ENCODE data around the gene AP3B1.

AP3B1 gene

DNA sequence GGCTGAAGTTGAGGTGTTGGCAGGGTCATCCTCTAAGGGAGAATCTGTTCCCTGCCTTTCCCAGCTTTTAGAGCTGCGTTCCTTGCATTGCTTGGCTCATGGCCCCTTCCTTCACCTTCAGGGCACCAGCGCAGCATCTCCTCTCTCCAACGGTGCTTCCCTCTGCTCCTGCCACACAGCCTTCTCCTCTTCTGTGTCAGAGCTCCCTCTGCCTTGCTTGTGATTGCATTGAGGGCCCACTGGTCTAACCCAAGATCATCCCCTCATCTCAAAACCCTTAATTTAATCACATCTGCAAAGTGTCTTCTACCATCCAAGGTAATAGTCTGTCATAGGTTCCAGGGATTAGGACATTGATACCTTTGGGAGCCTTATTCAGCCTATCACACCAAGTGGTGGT, 312.7 kb downstream of the AP3B1 start:
- no peak for DNase-seq (ENCODE audit: low read depth in 2 of 2, low spot score in 1 of 2)

DNA sequence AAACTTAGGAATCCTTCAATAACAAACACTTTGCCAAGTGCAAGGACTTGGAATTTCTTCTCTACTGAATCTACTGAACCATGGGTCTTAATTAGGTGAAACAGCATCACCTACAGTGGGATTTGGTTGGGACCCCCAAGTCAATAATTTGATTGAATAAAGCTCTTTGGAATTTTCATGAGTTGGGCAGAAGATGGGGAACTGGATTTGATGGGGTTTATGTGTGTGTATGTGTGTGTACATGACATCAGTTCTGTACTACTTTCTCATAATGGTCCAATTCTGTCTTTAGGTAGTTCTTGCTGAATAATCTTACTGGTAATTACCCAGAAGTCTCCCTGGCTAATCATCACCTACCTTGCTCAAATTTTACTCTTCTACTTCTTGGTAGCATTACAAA, 319.9 kb downstream of the AP3B1 start:
- no peak for DNase-seq (ENCODE audit: low read depth in 2 of 2, low spot score in 1 of 2)

DNA sequence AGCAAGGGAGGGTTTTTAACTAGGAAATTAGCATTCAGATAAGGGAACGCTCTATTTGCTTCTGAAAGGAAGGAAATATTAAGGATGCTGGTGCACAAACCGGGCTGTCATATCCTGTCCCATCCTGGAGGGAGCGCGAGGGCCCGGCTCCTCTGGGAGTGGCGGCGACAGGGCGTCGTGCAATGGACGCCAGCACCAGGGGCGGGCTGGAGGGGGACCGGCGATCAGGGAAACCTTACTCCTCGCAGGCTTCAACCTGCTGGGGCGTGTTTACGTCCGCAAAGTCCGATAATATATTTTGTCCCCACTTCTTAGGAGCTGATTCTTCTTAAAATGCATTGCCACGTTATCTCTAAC, 321.3 kb downstream of the AP3B1 start:
- DNase-seq (ENCODE audit: low read depth in 2 of 2, low spot score in 1 of 2) = no peak

DNA sequence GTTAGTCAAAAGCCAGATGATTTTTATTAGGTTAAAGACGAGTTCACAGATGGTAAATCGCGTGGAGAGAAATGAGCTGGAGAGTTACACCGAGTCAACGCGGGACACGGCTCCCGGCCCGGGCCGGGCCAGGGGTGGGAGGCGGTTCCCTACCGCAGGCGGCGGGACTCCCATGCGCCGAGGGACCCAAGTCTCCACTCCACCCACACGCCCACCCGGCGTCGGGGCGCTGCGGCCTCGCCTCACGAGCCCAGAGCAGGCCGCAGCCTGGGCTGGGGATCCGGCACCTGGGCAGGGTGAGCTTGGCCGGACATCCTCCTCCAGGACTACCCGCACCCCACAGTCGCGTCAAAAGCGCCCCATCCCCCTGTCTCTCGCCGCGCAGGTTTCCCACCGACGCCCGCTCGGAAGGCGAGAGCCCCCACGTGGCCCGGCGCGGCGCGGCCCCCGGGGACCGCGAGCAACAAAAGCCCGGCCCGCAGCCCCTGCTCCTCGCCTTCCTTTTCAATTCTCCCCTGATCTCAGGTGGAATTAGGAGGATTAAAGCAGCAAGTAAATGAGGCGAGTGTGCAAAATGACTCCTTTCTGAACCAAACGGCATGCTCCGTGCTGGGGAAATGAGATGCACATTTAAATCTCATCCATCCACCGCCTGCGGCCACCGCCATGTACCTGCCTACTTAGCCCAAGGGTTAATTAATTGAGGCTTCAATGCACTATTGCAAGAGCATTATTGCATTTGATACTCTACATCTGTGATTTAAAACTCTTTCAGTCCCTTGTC, 321.8 kb downstream of the AP3B1 start:
- DNase-seq (ENCODE audit: low read depth in 2 of 2, low spot score in 1 of 2) = no peak

DNA sequence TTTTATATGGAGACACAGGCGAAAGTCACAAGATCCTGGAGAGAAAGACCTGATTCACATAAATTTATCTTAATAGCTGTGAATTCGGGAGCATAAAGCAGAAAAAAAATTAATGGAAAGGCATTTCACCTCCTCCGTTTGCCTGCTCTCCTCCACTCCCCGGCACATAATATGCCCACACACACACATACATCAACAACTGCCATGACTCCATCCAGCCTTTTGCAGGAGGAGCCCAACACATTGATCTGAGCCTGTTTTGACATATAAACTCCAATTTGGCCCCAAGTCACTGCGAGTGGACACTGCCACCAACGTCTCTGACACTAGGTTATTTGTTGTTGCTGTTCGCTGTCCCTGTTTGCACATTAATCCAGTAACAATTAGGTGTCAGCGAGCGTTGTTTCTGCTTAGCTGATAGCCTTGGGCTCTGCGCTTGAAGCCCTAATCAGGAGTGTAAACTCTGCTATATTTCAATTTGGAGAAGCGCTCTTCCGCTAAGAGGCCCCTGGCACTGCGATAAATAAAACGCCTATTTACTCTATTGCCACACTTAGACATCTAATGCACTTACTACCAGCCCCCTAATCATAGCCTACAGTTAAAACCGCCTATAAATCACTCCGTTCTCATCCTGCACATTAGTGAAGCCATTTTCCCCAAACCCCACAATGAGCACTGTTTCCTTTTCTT, 322.6 kb downstream of the AP3B1 start:
- no peak for DNase-seq (ENCODE audit: low read depth in 2 of 2, low spot score in 1 of 2)

DNA sequence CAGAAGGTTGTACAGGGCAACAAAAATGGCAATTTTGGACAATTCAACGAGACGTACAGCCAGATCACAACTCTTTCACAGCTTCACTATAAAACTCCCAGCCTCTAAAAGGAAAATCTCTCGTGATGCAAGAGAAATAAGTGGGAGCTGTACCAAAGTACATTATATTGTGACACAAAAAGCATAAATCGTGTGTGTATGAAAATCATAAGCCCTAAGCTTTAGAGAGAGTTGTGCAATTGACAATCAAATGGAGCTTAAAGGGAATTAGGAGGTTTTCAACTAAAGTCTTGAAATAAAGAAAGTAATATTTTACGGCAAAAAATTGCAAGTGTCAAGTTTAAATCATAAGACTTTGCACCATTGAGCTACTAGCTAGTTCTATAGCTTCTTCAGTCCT, 323.6 kb downstream of the AP3B1 start:
- DNase-seq (ENCODE audit: low read depth in 2 of 2, low spot score in 1 of 2) = no peak

DNA sequence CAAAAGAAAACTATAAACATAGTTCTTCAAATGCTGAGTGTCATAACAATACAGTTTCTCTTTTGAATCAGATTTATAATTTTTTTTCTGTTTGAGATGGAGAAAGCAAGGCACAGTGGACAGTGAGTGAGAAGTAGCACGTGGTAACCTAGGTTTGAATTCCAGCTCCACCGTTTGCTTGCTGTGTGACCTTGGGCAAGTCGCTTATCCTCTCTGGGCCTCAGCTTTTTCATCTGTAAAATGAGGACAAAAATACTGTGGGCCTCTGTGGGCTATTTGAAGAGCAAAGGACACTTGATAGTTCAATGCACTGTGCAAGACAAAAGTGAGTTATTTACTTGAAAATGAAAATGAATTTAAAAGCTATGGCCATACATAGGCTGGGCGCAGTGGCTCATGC, 330.7 kb downstream of the AP3B1 start:
- DNase-seq (ENCODE audit: low read depth in 2 of 2, low spot score in 1 of 2) = no peak

DNA sequence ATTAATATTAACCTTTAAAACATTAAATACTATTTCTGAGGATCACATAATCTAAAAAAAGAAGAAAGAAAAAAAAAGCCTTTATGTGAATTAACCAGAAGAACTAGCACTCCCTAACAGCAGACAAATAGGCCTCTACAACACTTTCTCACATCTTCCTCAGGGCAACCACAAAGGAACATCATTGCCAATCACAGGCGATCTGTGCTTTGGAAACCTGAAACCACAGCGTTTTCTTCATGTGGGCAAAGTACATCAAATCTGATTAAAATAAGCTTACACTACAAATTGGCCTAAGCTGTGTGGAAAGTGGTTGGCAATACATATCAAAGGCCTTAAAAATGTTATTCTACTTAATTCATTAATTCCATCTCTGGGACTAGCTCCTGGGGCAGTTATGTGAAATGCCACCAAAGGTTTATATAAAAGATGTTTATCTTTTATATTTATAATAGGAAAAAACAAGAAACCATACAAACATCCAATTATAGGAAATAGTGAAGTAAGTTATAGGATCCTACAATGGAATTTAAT, 333.6 kb downstream of the AP3B1 start:
- DNase-seq (ENCODE audit: low read depth in 2 of 2, low spot score in 1 of 2) = no peak

DNA sequence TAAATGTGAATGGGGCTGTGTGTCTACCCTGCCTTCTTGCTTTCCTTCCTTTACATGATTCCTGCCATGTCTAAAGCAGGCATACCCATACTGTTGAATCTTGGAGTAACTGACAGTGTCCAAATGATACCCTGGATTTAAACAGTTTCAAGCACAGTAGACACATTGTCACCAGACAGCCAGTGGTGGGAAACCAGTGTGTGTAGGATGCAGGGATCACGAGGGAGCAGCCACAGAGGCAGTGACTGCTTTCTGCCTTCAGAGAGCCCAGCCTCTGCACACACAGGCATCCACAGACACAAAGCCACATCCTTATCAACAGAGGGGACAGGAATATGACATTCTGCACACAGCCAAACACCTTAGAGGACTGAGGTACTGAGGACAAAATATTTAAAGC, 334.2 kb downstream of the AP3B1 start:
- no peak for DNase-seq (ENCODE audit: low read depth in 2 of 2, low spot score in 1 of 2)

DNA sequence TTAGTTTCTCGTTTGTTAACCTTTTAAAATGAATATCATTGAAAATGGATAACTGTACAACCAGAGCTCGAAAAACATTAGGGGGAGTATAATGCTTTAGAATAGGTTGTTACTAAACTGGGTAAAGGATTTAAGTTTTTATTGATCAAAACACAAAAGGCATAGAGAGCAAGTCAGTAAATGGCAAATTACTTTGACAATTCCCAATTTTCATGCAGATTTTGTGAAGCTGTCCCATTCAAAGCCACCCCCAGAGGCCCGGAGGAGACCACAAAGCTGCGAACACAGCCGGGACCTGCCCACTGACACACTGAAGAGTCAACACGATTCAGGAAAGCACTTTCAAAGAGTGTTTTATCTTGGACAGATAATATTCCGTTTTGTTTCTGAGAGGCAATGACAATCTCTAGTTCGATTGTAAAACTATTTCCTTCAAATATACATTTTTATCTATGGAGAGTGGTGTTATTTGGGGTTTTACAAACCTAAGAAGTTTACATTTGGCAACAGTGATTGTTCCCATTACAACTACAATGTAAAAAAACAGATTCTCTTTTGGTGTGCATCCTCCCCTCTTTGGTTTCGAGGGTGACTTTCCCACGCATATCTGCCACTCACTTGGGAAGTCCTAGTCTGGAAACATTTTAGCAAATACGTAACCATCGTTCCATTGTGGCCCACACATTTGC, 335.7 kb downstream of the AP3B1 start:
- DNase-seq (ENCODE audit: low read depth in 2 of 2, low spot score in 1 of 2) = no peak

DNA sequence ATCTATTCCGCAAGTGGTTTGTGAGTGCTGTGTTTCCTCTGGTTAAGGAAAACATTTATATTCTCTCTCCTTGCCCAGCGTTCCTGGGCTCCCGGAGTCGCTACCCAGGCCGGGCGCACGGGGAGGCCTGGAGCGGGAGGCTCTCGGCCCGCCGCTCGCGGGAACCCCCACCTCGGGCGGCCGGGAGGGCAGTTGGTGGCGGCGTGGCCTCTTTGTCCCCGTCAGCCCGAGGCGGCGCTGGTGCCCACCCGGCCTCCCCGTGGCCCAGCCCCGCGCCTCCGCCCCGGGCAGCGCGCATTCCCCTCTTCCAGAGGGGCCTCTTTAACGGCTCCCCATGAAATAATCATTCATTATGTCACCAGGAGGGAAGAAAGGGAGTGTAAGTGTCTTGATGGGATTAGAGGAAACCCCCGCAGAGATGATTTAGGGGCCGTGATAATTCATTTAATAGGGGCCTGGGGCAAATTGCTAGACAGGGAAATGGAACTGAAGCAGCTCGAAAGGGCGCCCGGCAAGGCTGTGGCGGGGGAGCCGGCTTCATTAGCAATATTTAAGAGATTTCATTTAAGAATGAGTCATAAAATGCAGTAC, 336.5 kb downstream of the AP3B1 start:
- DNase-seq (ENCODE audit: low read depth in 2 of 2, low spot score in 1 of 2) = no peak

DNA sequence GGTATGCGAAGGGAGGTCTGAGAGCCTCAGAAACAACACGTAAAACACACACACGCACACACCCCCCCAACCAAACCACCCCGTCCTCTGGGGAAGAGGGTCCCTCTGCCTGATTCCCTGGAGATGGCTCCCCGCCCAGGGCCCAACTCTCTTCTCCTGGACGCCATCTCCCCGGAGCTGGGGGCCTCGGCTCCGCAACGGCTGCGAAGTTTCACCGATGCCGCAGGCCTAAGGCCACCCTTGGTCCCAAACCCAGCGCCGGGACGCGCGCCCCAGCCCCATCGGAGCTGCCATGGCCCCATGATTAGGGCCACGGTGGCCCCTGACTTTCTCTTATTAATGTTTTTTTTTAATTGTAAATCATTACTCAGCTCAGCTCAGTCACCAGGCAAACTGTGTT, 337.0 kb downstream of the AP3B1 start:
- no peak for DNase-seq (ENCODE audit: low read depth in 2 of 2, low spot score in 1 of 2)

DNA sequence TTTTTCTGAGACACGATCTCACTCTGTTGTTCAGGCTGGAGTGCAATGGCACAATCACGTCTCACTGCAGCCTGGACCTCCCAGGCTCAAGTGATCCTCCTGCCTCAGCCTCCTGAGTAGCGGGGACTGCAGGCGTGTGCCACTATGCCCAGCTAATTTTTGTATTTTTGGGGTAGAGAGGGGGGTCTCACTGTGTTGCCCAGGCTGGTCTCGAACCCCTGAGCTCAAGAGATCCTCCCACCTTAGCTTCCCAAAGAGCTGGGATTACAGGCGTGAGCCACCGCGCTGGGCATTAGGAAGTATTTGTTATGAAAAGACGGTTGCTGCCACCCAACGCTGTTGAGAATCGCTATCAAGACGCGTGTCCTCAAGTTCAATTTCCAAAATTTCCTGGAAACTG, 337.4 kb downstream of the AP3B1 start:
- DNase-seq (ENCODE audit: low read depth in 2 of 2, low spot score in 1 of 2) = no peak

DNA sequence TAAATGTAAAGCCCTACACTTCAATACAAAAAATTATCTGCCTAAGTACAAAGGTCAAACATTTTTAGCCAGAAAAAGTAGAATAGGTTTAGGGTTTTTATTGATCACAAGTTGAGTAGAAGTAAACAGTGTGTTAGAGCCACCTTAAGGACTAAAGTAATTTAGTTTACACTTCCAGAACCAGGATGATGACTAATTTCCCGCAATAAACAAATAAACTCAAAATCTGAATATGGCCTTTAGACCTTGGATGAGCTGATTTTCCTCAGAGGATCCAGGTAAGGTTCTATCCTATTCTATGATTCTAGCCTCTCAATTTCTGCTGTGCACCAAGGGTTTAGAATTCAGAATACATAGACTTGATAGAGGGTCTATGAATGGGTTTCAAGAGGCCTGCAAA, 338.9 kb downstream of the AP3B1 start:
- no peak for DNase-seq (ENCODE audit: low read depth in 2 of 2, low spot score in 1 of 2)

DNA sequence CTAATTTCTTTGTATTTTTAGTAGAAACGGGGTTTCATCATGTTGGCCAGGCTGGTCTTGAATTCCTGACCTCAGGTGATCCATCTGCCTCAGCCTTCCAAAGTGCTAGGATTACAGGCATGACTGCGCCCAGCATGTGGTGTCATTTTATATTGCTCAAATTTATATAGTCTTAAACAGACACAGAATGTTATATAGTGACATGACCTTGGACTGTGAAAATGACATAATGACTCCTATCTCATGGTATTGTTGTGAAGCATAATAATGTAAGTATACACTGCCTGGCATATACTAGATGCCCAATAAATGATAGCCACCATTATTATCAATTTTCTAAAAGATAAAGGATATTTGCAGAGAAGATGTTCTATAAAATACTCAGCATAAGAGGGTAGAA, 341.1 kb downstream of the AP3B1 start:
- no peak for DNase-seq (ENCODE audit: low read depth in 2 of 2, low spot score in 1 of 2)

DNA sequence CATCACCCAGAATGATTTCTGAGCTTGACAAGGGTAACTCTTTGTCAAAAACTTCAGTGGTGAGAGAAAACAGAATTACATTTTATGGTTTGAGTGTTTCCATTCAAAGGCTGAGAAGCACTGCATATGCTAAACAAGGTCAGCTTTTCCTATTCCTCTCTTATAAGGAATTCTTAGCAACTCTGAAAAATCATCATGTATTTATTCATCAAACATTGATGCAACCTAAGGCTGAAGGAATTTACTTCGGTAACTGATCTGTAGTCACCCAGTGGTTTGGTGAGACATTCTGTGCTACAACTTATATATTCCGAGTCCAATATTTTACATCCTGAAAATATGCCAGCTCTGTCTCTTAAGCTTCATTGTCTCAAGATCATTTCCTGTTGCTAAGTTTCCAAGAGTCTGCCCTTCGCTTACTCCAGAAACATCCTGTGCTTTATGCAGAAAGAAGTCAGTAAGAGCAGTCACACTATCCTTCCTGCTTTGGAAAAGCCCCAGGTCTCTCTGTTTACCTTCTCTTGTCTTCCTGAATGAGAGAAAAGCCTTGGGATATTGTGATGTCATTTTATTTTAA, 341.8 kb downstream of the AP3B1 start:
- DNase-seq (ENCODE audit: low read depth in 2 of 2, low spot score in 1 of 2) = no peak

Measured in stimulated activated CD8-positive, alpha-beta memory T cell treated with anti-CD3 and anti-CD28 coated beads, Interleukin-4, amount 100 ng/mL, for 4 hours (primary cell).